ENCODE measurements around the gene IQCF5.
"Not testable (repeated sequence)": the region's sequence is repeated elsewhere in the genome, so short reads cannot be mapped to it uniquely, and the experiment has no call there.

DNA sequence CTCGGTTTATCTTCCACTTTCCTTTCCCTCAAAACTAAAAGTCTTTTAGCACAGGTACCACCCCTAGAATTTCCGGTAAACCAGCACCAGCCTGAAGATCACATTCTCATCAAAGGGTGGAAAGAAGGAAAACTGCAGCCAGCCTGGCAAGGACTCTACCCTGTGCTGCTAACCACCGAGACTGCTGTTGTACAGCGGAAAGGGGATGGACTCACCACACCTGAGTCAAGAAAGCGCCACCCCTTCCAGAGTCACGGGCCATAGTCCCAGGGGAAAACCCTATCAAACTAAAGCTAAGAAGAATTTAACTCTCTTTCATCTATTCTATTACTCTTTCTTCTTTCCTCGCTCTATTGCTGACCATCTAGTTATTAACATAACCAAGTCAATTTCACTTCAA is 24.6 kb upstream of the IQCF5 start:
- TF ChIP-seq, protein P1, sequence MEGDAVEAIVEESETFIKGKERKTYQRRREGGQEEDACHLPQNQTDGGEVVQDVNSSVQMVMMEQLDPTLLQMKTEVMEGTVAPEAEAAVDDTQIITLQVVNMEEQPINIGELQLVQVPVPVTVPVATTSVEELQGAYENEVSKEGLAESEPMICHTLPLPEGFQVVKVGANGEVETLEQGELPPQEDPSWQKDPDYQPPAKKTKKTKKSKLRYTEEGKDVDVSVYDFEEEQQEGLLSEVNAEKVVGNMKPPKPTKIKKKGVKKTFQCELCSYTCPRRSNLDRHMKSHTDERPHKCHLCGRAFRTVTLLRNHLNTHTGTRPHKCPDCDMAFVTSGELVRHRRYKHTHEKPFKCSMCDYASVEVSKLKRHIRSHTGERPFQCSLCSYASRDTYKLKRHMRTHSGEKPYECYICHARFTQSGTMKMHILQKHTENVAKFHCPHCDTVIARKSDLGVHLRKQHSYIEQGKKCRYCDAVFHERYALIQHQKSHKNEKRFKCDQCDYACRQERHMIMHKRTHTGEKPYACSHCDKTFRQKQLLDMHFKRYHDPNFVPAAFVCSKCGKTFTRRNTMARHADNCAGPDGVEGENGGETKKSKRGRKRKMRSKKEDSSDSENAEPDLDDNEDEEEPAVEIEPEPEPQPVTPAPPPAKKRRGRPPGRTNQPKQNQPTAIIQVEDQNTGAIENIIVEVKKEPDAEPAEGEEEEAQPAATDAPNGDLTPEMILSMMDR (conservative IDR thresholded peaks at IDR 0.05 in 1 of 2, IDR thresholded peaks at IDR 0.05 in 1 of 2; ENCODE audit: extremely low read depth in 1 of 2, insufficient read depth in 1 of 2, low read depth in 1 of 2, low read length in 2 of 2), result not testable (repeated sequence)
- not testable (repeated sequence) for TF ChIP-seq EZH2 (IDR thresholded peaks at IDR 0.05; ENCODE audit: borderline replicate concordance, low read length)

Data from mammary epithelial cell (primary cell).